OCI-LY3 (cell line): ENCODE results near the gene MAPK12.
A peak's percentile ranks its signal among the peaks of the same experiment; 100 is the strongest.

Experiments
- H2AFZ ChIP-seq: fragments of 200-600, 300-600 bp; shearing (Covaris generic); 2 replicates; pipeline ENCODE4 v1.6.0; 2014; ENCODE audit warnings: antibody characterized with exemption, low read depth, low read length
- H3K27ac ChIP-seq: fragments of 200-600, 300-600 bp; sonication (generic); 2 replicates; pipeline ENCODE4 v1.5.1; 2014; ENCODE audit warnings: mild to moderate bottlenecking, low read length, moderate library complexity, mixed read lengths
- H3K27me3 ChIP-seq: fragments of 200-600, 300-600 bp; sonication (generic); 2 replicates; pipeline ENCODE4 v1.6.1; 2014; ENCODE audit warnings: low read depth, low read length, mixed read lengths
- H3K36me3 ChIP-seq: fragments of 200-600, 300-600 bp; sonication (generic); replicated peaks from 2 replicates; pipeline ENCODE3; 2014; ENCODE audit warnings: low read depth, low read length, mixed read lengths
- H3K4me1 ChIP-seq: fragments of 300-600, 200-600 bp; sonication (generic); 2 replicates; pipeline ENCODE4 v1.6.1; 2014; ENCODE audit warnings: low read length, mixed read lengths
- H3K4me2 ChIP-seq: fragments of 200-600, 300-600 bp; sonication (generic); 2 replicates; pipeline ENCODE4 v1.6.1; 2014; ENCODE audit warnings: low read length, mixed read lengths
- H3K4me3 ChIP-seq: fragments of 300-600, 200-600 bp; sonication (generic); 2 replicates; pipeline ENCODE4 v1.5.1; 2014; ENCODE audit warnings: antibody characterized with exemption, mild to moderate bottlenecking, low read length, moderate library complexity
- H3K79me2 ChIP-seq: fragments of 300-600, 200-600 bp; shearing (Covaris generic); 2 replicates; pipeline ENCODE4 v1.6.1; 2014; ENCODE audit warnings: mild to moderate bottlenecking, low read length, mixed read lengths
- H3K9ac ChIP-seq: fragments of 300-600, 200-600 bp; shearing (Covaris generic); 2 replicates; pipeline ENCODE4 v1.6.0; 2014; ENCODE audit warnings: mild to moderate bottlenecking, low read length, moderate library complexity
- H3K9me3 ChIP-seq: fragments of 200-600, 300-600 bp; shearing (Covaris generic); 2 replicates; pipeline ENCODE4 v1.6.1; 2014; ENCODE audit warnings: low read length, mixed read lengths; ENCODE audit not compliant: insufficient read depth
- H4K20me1 ChIP-seq: fragments of 200-600, 300-600 bp; sonication (generic); 2 replicates; pipeline ENCODE4 v1.6.1; 2016; ENCODE audit warnings: low read length, mixed read lengths; ENCODE audit not compliant: insufficient read depth
- EZH2phosphoT487 ChIP-seq: fragments of 200-600 bp; shearing (Covaris generic); IDR thresholded peaks from 2 replicates; pipeline ENCODE4 v1.6.1; 2018; ENCODE audit warnings: antibody characterized with exemption, mixed run types, low read depth
- TF ChIP-seq, protein P1 (sequence below): fragments of 200-600, 300-600 bp; sonication (generic); IDR thresholded peaks from 2 replicates; pipeline ENCODE4 v1.5.1; 2014; ENCODE audit warnings: antibody characterized with exemption, low read length, low read depth

The MAPK12 gene

GRCh38 chr22:50303515-50303847 is 42.0 kb upstream of the MAPK12 start:
- Histone ChIP-seq H3K27ac (peak overlapping the region; percentile 92), H3K4me3 (peak overlapping the region; percentile 68), H3K79me2 (peaks cover 76% of the 10 kb centered on the region), H3K9me3 (no peaks in the 10 kb centered on the region), H3K4me1 (peaks cover 43% of the 10 kb centered on the region), H3K36me3 (no peaks in the 10 kb centered on the region), H3K9ac (peak overlapping the region; percentile 71; the same call in 1 of the 2 replicates), H4K20me1 (peaks cover 37% of the 10 kb centered on the region), H3K4me2 (peak overlapping the region; percentile 90), H2AFZ (no peak overlapping the region), H3K27me3 (no peaks in the 10 kb centered on the region)
- TF ChIP-seq, protein P1, sequence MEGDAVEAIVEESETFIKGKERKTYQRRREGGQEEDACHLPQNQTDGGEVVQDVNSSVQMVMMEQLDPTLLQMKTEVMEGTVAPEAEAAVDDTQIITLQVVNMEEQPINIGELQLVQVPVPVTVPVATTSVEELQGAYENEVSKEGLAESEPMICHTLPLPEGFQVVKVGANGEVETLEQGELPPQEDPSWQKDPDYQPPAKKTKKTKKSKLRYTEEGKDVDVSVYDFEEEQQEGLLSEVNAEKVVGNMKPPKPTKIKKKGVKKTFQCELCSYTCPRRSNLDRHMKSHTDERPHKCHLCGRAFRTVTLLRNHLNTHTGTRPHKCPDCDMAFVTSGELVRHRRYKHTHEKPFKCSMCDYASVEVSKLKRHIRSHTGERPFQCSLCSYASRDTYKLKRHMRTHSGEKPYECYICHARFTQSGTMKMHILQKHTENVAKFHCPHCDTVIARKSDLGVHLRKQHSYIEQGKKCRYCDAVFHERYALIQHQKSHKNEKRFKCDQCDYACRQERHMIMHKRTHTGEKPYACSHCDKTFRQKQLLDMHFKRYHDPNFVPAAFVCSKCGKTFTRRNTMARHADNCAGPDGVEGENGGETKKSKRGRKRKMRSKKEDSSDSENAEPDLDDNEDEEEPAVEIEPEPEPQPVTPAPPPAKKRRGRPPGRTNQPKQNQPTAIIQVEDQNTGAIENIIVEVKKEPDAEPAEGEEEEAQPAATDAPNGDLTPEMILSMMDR: no peak
- TF ChIP-seq EZH2phosphoT487: no peak

GRCh38 chr22:50302564-50302963 is 41.1 kb upstream of the MAPK12 start:
- TF ChIP-seq, protein P1: no peak
- TF ChIP-seq EZH2phosphoT487: no peak
- H3K9me3 ChIP-seq: no peaks in the 10 kb centered on the region
- peaks cover 40% of the 10 kb centered on the region for H3K4me1 ChIP-seq
- no peak overlapping the region; the same call in 1 of the 2 replicates for H3K27ac ChIP-seq
- H3K79me2 ChIP-seq: peaks cover 85% of the 10 kb centered on the region
- no peak overlapping the region for H3K9ac ChIP-seq
- peaks cover 46% of the 10 kb centered on the region for H4K20me1 ChIP-seq
- H3K36me3 ChIP-seq: no peaks in the 10 kb centered on the region
- no peaks in the 10 kb centered on the region for H3K27me3 ChIP-seq
- H3K4me3 ChIP-seq: no peak overlapping the region
- peak overlapping the region; percentile 90; the same call in 1 of the 2 replicates for H3K4me2 ChIP-seq
- H2AFZ ChIP-seq: no peak overlapping the region

DNA sequence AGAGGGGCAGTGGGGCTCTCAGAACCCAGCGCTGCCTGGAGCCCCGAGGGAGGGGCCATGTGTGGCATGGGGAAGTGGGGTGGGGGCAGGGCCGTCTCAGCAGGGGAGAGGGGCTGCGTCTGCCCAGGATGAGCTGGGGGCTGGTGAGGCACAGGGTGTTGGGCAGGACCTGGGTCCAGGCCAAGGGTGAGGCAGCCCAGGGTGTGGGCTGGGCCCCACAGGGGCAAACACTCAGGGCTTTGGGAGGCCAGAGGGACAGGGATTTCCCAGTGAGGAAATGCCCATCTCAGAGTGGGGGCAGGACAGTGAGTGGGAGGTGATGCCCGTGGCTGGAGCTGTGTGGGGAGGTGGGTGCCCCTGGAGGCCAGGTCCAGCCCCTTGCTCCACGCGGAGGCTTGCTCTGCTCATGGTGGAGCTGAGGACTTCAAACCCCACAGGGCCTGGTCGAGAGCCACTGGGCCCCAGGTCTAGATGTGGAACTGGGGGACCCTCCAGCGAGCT is 40.6 kb upstream of the MAPK12 start:
- Histone ChIP-seq H3K4me3 (no peak overlapping the region), H3K9me3 (no peaks in the 10 kb centered on the region), H3K27ac (no peak overlapping the region), H3K79me2 (peaks cover 88% of the 10 kb centered on the region), H2AFZ (no peak overlapping the region), H3K4me2 (peak overlapping the region; percentile 90), H3K36me3 (no peaks in the 10 kb centered on the region), H3K4me1 (peaks cover 40% of the 10 kb centered on the region), H3K9ac (no peak overlapping the region), H4K20me1 (peaks cover 51% of the 10 kb centered on the region), H3K27me3 (no peaks in the 10 kb centered on the region)
- TF ChIP-seq, protein P1: no peak
- no peak for TF ChIP-seq EZH2phosphoT487

GRCh38 chr22:50301581-50301991 is 40.1 kb upstream of the MAPK12 start:
- Histone ChIP-seq H3K27me3 (no peaks in the 10 kb centered on the region), H3K9ac (no peak overlapping the region), H3K27ac (no peak overlapping the region), H3K4me3 (no peak overlapping the region), H3K79me2 (peaks cover 88% of the 10 kb centered on the region), H3K9me3 (no peaks in the 10 kb centered on the region), H4K20me1 (peaks cover 54% of the 10 kb centered on the region), H3K4me1 (peaks cover 40% of the 10 kb centered on the region), H3K4me2 (peak overlapping the region; percentile 90; the same call in 1 of the 2 replicates), H2AFZ (no peak overlapping the region), H3K36me3 (no peaks in the 10 kb centered on the region)
- TF ChIP-seq, protein P1: no peak
- no peak for TF ChIP-seq EZH2phosphoT487
